ENCODE results near the gene CTRB1. TPM values are rescaled to one million over a fixed set of nuclear protein-coding genes. Genes with fewer than 3 reads are reported as not detected.

CTRB1 gene
- polyA plus RNA-seq, 1 donor: not detected

GRCh38 chr16:75248536-75249380 is 30.0 kb downstream of the CTRB1 start:
- no peak for DNase-seq
- no peaks in the 10 kb centered on the region for H3K9me3 ChIP-seq (ENCODE audit: control insufficient read depth, low read depth, low read length)
- WGBS (ENCODE audit: insufficient coverage, low lambda C conversion rate): no CpG with 5 or more reads among the region's 17 CpGs

GRCh38 chr16:75249441-75249840 is 30.7 kb downstream of the CTRB1 start:
- Histone ChIP-seq H3K27ac (ENCODE audit: low read length) (no peak overlapping the region), H3K4me1 (ENCODE audit: control insufficient read depth, insufficient read depth, low read length) (peaks cover 79% of the 10 kb centered on the region), H3K9me3 (ENCODE audit: control insufficient read depth, low read depth, low read length) (no peaks in the 10 kb centered on the region), H3K36me3 (ENCODE audit: control insufficient read depth, insufficient read depth, low read length) (peaks cover 8% of the 10 kb centered on the region), H3K4me3 (ENCODE audit: low read length) (peak overlapping the region; percentile 70), H3K27me3 (ENCODE audit: control insufficient read depth, insufficient read depth, low read length) (no peaks in the 10 kb centered on the region)
- no peak for DNase-seq
- no CpG with 5 or more reads among the region's 5 CpGs for WGBS (ENCODE audit: insufficient coverage, low lambda C conversion rate)

More at GRCh38 chr16:75248536-75249380, 30.0 kb downstream of the CTRB1 start:
- H3K27ac ChIP-seq (ENCODE audit: low read length): no peak overlapping the region
- no peak overlapping the region for H3K4me3 ChIP-seq (ENCODE audit: low read length)
- no peaks in the 10 kb centered on the region for H3K27me3 ChIP-seq (ENCODE audit: control insufficient read depth, insufficient read depth, low read length)
- H3K36me3 ChIP-seq (ENCODE audit: control insufficient read depth, insufficient read depth, low read length): peaks cover 10% of the 10 kb centered on the region
- peaks cover 82% of the 10 kb centered on the region for H3K4me1 ChIP-seq (ENCODE audit: control insufficient read depth, insufficient read depth, low read length)

- WGBS (ENCODE audit: insufficient coverage, low lambda C conversion rate): no CpG with 5 or more reads among the region's 29 CpGs
- H3K27ac ChIP-seq (ENCODE audit: low read length): peak overlapping the region; percentile 71
- peak overlapping the region; percentile 70 for H3K4me3 ChIP-seq (ENCODE audit: low read length)
- H3K36me3 ChIP-seq (ENCODE audit: control insufficient read depth, insufficient read depth, low read length): peaks cover 8% of the 10 kb centered on the region
- DNase-seq: peak in 1 of 2 donors; percentile 53
- H3K27me3 ChIP-seq (ENCODE audit: control insufficient read depth, insufficient read depth, low read length): no peaks in the 10 kb centered on the region
- no peaks in the 10 kb centered on the region for H3K9me3 ChIP-seq (ENCODE audit: control insufficient read depth, low read depth, low read length)
- peaks cover 79% of the 10 kb centered on the region for H3K4me1 ChIP-seq (ENCODE audit: control insufficient read depth, insufficient read depth, low read length)
Measured at GRCh38 chr16:75250089-75250808, 31.5 kb downstream of the CTRB1 start.

- H3K27me3 ChIP-seq (ENCODE audit: control insufficient read depth, insufficient read depth, low read length): no peaks in the 10 kb centered on the region
- H3K4me3 ChIP-seq (ENCODE audit: low read length): peak overlapping the region; percentile 70
- peaks cover 8% of the 10 kb centered on the region for H3K36me3 ChIP-seq (ENCODE audit: control insufficient read depth, insufficient read depth, low read length)
- no CpG with 5 or more reads among the region's 59 CpGs for WGBS (ENCODE audit: insufficient coverage, low lambda C conversion rate)
- H3K9me3 ChIP-seq (ENCODE audit: control insufficient read depth, low read depth, low read length): no peaks in the 10 kb centered on the region
- peaks cover 74% of the 10 kb centered on the region for H3K4me1 ChIP-seq (ENCODE audit: control insufficient read depth, insufficient read depth, low read length)
- H3K27ac ChIP-seq (ENCODE audit: low read length): peak overlapping the region; percentile 71
- DNase-seq: peak; percentile 70 to 88
Measured at GRCh38 chr16:75250809-75251279, 32.1 kb downstream of the CTRB1 start.

GRCh38 chr16:75251280-75252048 is 32.7 kb downstream of the CTRB1 start, which contains the start of gene BCAR1:
Gene BCAR1, minus strand, starts transcription at chr16:75251624. Its CDS starts 142 bp downstream, at chr16:75251482.
- peaks cover 73% of the 10 kb centered on the region for H3K4me1 ChIP-seq (ENCODE audit: control insufficient read depth, insufficient read depth, low read length)
- peak within 1 kb of the TSS; percentile 70 for H3K4me3 ChIP-seq (ENCODE audit: low read length)
- peak; percentile 82 to 93 for DNase-seq
- H3K27me3 ChIP-seq (ENCODE audit: control insufficient read depth, insufficient read depth, low read length): no peaks in the 10 kb centered on the region
- H3K36me3 ChIP-seq (ENCODE audit: control insufficient read depth, insufficient read depth, low read length): peaks cover 8% of the 10 kb centered on the region
- no CpG with 5 or more reads among the region's 84 CpGs for WGBS (ENCODE audit: insufficient coverage, low lambda C conversion rate)
- H3K27ac ChIP-seq (ENCODE audit: low read length): peak within 1 kb of the TSS; percentile 75
- no peaks in the 10 kb centered on the region for H3K9me3 ChIP-seq (ENCODE audit: control insufficient read depth, low read depth, low read length)

GRCh38 chr16:75252049-75252864 is 33.5 kb downstream of the CTRB1 start:
- no peaks in the 10 kb centered on the region for H3K9me3 ChIP-seq (ENCODE audit: control insufficient read depth, low read depth, low read length)
- H3K36me3 ChIP-seq (ENCODE audit: control insufficient read depth, insufficient read depth, low read length): peaks cover 8% of the 10 kb centered on the region
- no peaks in the 10 kb centered on the region for H3K27me3 ChIP-seq (ENCODE audit: control insufficient read depth, insufficient read depth, low read length)
- WGBS (ENCODE audit: insufficient coverage, low lambda C conversion rate): 79% methylated on average over 4 of the region's 24 CpGs
- H3K4me3 ChIP-seq (ENCODE audit: low read length): peak overlapping the region; percentile 23
- peak overlapping the region; percentile 75 for H3K27ac ChIP-seq (ENCODE audit: low read length)
- no peak for DNase-seq
- peaks cover 73% of the 10 kb centered on the region for H3K4me1 ChIP-seq (ENCODE audit: control insufficient read depth, insufficient read depth, low read length)

GRCh38 chr16:75252946-75253911 is 34.4 kb downstream of the CTRB1 start:
- H3K27me3 ChIP-seq (ENCODE audit: control insufficient read depth, insufficient read depth, low read length): no peaks in the 10 kb centered on the region
- WGBS (ENCODE audit: insufficient coverage, low lambda C conversion rate): no CpG with 5 or more reads among the region's 15 CpGs
- peak overlapping the region; percentile 48 for H3K27ac ChIP-seq (ENCODE audit: low read length)
- no peak overlapping the region for H3K4me3 ChIP-seq (ENCODE audit: low read length)
- H3K36me3 ChIP-seq (ENCODE audit: control insufficient read depth, insufficient read depth, low read length): peaks cover 8% of the 10 kb centered on the region
- H3K9me3 ChIP-seq (ENCODE audit: control insufficient read depth, low read depth, low read length): no peaks in the 10 kb centered on the region
- H3K4me1 ChIP-seq (ENCODE audit: control insufficient read depth, insufficient read depth, low read length): peaks cover 73% of the 10 kb centered on the region
- no peak for DNase-seq

- Histone ChIP-seq H3K4me3 (ENCODE audit: low read length) (no peak overlapping the region), H3K9me3 (ENCODE audit: control insufficient read depth, low read depth, low read length) (no peaks in the 10 kb centered on the region), H3K36me3 (ENCODE audit: control insufficient read depth, insufficient read depth, low read length) (peaks cover 3% of the 10 kb centered on the region), H3K27ac (ENCODE audit: low read length) (peak overlapping the region; percentile 17), H3K27me3 (ENCODE audit: control insufficient read depth, insufficient read depth, low read length) (no peaks in the 10 kb centered on the region), H3K4me1 (ENCODE audit: control insufficient read depth, insufficient read depth, low read length) (peaks cover 66% of the 10 kb centered on the region)
- no CpG with 5 or more reads among the region's 5 CpGs for WGBS (ENCODE audit: insufficient coverage, low lambda C conversion rate)
- peak; percentile 50 to 58 for DNase-seq
Measured at GRCh38 chr16:75254359-75254837, 35.6 kb downstream of the CTRB1 start.
